Osteoblast (primary cell): ENCODE results near the gene WRNIP1. TPM values are rescaled to one million over a fixed set of nuclear protein-coding genes. Genes with fewer than 3 reads are reported as not detected.

Source experiments
- DNase-seq: peaks from one replicate; pipeline ENCODE4 v3.0.0; 2011; ENCODE audit warnings: low spot score, mixed read lengths; ENCODE audit not compliant: insufficient read length; ENCODE audit errors: missing footprints
- H2AFZ ChIP-seq: 2 replicates; pipeline ENCODE4 v1.6.0; 2011; ENCODE audit warnings: mild to moderate bottlenecking, low read length
- H3K27ac ChIP-seq: 2 replicates; pipeline ENCODE4 v1.5.1; 2011; ENCODE audit warnings: mild to moderate bottlenecking, low read depth, low read length, moderate library complexity
- H3K27me3 ChIP-seq: 2 replicates; pipeline ENCODE4 v1.6.0; 2012; ENCODE audit warnings: mild to moderate bottlenecking, control low read depth, inconsistent platforms, low read length, moderate library complexity; ENCODE audit not compliant: insufficient read depth
- H3K36me3 ChIP-seq: 2 replicates; pipeline ENCODE4 v1.5.1; 2011; ENCODE audit warnings: mild to moderate bottlenecking, low read length, control low read depth, moderate library complexity; ENCODE audit not compliant: insufficient read depth
- H3K4me1 ChIP-seq: 2 replicates; pipeline ENCODE4 v1.5.1; 2011; ENCODE audit warnings: mild to moderate bottlenecking, low read length, control low read depth, moderate library complexity; ENCODE audit not compliant: insufficient read depth
- H3K4me2 ChIP-seq: 2 replicates; pipeline ENCODE4 v1.6.0; 2011; ENCODE audit warnings: mild to moderate bottlenecking, low read length; ENCODE audit not compliant: insufficient read depth
- H3K4me3 ChIP-seq: fragments of 200-600 bp; sonication (generic); 3 replicates; pipeline ENCODE4 v1.5.1; 2012; ENCODE audit warnings: mild to moderate bottlenecking, low read length, inconsistent platforms; ENCODE audit not compliant: insufficient read depth
- H3K79me2 ChIP-seq: 2 replicates; pipeline ENCODE4 v1.6.0; 2012; ENCODE audit warnings: mild to moderate bottlenecking, low read length, control low read depth, inconsistent platforms; ENCODE audit not compliant: insufficient read depth
- H3K9me3 ChIP-seq: 2 replicates; pipeline ENCODE4 v1.5.1; 2011; ENCODE audit warnings: low read depth, low read length, control low read depth
- H4K20me1 ChIP-seq: 2 replicates; pipeline ENCODE4 v1.6.0; 2012; ENCODE audit warnings: mild to moderate bottlenecking, low read length, control low read depth; ENCODE audit not compliant: insufficient read depth
- total RNA-seq: library from RNA; depleted of rRNA; stranded (reverse); fragments of >200 nt; gene quantifications from 2 replicates; pipeline ENCODE4 v1.2.3, GENCODE V29; 2012
- TF ChIP-seq, protein P1 (sequence below): IDR thresholded peaks from 2 replicates; pipeline ENCODE4 v1.5.1; 2011; ENCODE audit warnings: mild to moderate bottlenecking, low read depth, low read length, moderate library complexity; ENCODE audit errors: extremely low read depth

WRNIP1 gene
- total RNA-seq, 1 donor = 25.3 TPM

DNA sequence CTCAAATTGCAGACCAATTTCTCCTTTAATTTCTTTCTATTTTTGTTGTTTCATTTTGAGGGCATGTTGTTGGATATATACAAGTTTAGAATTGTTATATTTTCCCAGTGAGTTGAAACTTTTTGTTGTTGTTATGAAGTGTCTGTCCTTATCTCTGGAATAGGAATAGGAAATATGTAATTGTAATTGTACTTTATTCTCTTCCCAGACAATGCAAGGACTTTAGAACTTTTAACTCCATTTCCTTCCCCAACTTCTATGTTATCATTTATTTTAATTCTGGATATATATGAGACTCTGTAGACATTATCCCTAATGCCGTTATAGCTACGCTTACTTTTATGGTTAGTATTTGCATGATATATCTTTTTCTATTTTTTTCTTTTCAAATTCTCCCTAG lies 64.1 kb downstream of the WRNIP1 start:
- H3K4me2 ChIP-seq = no peak overlapping the region
- no peak overlapping the region for H3K27ac ChIP-seq
- H3K4me3 ChIP-seq = no peak overlapping the region
- H3K9me3 ChIP-seq = no peaks in the 10 kb centered on the region
- no peaks in the 10 kb centered on the region for H3K27me3 ChIP-seq
- H3K36me3 ChIP-seq = peaks cover 8% of the 10 kb centered on the region
- no peak for DNase-seq
- H4K20me1 ChIP-seq = no peaks in the 10 kb centered on the region
- no peaks in the 10 kb centered on the region for H3K79me2 ChIP-seq
- TF ChIP-seq, protein P1, sequence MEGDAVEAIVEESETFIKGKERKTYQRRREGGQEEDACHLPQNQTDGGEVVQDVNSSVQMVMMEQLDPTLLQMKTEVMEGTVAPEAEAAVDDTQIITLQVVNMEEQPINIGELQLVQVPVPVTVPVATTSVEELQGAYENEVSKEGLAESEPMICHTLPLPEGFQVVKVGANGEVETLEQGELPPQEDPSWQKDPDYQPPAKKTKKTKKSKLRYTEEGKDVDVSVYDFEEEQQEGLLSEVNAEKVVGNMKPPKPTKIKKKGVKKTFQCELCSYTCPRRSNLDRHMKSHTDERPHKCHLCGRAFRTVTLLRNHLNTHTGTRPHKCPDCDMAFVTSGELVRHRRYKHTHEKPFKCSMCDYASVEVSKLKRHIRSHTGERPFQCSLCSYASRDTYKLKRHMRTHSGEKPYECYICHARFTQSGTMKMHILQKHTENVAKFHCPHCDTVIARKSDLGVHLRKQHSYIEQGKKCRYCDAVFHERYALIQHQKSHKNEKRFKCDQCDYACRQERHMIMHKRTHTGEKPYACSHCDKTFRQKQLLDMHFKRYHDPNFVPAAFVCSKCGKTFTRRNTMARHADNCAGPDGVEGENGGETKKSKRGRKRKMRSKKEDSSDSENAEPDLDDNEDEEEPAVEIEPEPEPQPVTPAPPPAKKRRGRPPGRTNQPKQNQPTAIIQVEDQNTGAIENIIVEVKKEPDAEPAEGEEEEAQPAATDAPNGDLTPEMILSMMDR = no peak
- no peak overlapping the region for H2AFZ ChIP-seq
- no peaks in the 10 kb centered on the region for H3K4me1 ChIP-seq

DNA sequence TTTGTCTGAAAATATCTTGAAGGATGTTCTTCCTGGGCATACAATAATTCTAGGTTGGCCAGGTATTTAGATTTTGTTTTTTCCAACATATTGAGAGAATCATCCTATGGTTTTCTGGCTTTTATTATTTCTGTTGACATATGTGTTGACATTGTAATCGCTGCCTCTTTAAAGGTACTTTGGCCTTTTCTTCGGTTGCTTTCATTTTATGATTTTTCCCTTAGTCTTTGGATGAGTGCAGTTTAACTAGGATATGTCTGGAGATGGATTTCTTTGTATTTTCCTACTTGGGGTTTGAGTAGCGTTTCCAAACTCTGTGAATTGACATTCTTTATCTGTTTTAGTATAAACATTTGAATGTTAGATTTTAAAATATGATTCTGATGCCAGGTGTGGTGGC lies 65.0 kb downstream of the WRNIP1 start:
- H3K36me3 ChIP-seq = peaks cover 17% of the 10 kb centered on the region
- TF ChIP-seq, protein P1 = no peak
- DNase-seq = no peak
- no peaks in the 10 kb centered on the region for H3K4me1 ChIP-seq
- H3K9me3 ChIP-seq = no peaks in the 10 kb centered on the region
- no peaks in the 10 kb centered on the region for H4K20me1 ChIP-seq
- no peak overlapping the region for H2AFZ ChIP-seq
- no peak overlapping the region for H3K4me2 ChIP-seq
- H3K79me2 ChIP-seq = no peaks in the 10 kb centered on the region
- no peaks in the 10 kb centered on the region for H3K27me3 ChIP-seq
- H3K27ac ChIP-seq = no peak overlapping the region
- no peak overlapping the region for H3K4me3 ChIP-seq

DNA sequence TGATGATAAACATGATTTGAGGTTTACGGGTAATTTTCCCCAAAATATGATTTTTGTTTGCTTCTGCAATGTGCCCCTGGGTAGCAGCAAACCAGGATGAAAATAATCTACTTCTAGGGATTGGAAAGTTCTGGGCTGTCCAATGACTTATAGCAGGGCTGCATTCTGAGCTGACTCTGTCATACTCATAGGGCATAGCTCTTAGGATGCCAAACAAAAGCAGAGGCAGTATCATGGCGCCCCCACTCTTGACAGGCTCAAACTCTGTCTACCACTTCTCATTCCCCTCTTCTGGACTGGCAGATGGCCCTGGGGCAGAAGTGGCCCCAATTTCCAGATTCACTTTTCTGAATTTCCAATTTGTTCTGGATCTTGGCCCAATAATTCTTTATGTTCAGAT lies 66.2 kb downstream of the WRNIP1 start:
- Histone ChIP-seq H3K36me3 (peaks cover 28% of the 10 kb centered on the region), H4K20me1 (no peaks in the 10 kb centered on the region), H3K9me3 (no peaks in the 10 kb centered on the region), H3K79me2 (no peaks in the 10 kb centered on the region), H3K4me3 (no peak overlapping the region), H3K27me3 (no peaks in the 10 kb centered on the region), H3K27ac (no peak overlapping the region), H3K4me2 (no peak overlapping the region), H3K4me1 (no peaks in the 10 kb centered on the region), H2AFZ (no peak overlapping the region)
- no peak for DNase-seq
- TF ChIP-seq, protein P1 = no peak

DNA sequence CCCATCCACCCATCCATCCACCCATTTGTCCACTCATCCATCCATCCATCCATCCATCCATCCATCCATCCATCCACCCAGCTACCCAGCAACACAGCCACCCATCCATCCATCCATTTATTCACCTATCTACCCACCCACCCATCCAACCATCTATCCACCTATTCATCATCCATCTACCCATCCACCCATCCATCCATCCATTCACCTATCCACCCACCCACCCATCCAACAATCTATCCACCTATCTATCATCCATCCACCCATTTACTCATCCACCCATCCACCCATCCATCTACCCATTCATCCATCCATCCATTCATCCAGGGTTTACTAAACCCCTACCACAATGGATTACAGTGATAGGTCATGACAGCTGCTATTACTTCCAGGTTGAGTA lies 69.1 kb downstream of the WRNIP1 start:
- Histone ChIP-seq H2AFZ (no peak overlapping the region), H4K20me1 (no peaks in the 10 kb centered on the region), H3K4me2 (no peak overlapping the region), H3K4me3 (no peak overlapping the region), H3K79me2 (no peaks in the 10 kb centered on the region), H3K27me3 (no peaks in the 10 kb centered on the region), H3K9me3 (no peaks in the 10 kb centered on the region), H3K27ac (no peak overlapping the region), H3K36me3 (peaks cover 36% of the 10 kb centered on the region), H3K4me1 (peaks cover 6% of the 10 kb centered on the region)
- TF ChIP-seq, protein P1 = no peak
- DNase-seq = no peak

Other genes starting within 250 kb of the WRNIP1 start
- gene MYLK4, start 14.5 kb upstream of the WRNIP1 start, total RNA-seq = 0.36 and 0.88 TPM in 2 replicates
- gene SERPINB1, start 76.5 kb downstream of the WRNIP1 start, total RNA-seq = 32.6 and 53.0 TPM in 2 replicates
- 4.4 and 6.2 TPM in 2 replicates for gene SERPINB9, start 137.9 kb downstream of the WRNIP1 start, total RNA-seq
- gene SERPINB6, start 206.2 kb downstream of the WRNIP1 start, total RNA-seq = 80.7 and 83.2 TPM in 2 replicates
- gene NQO2, start 234.5 kb downstream of the WRNIP1 start, total RNA-seq = 19.7 and 45.2 TPM in 2 replicates